Mucosa of descending colon (tissue), 3 donors: ENCODE results near the gene ARRDC5. TPM values are rescaled to one million over a fixed set of nuclear protein-coding genes. Genes with fewer than 3 reads are reported as not detected.
"Not testable (repeated sequence)": the region's sequence is repeated elsewhere in the genome, so short reads cannot be mapped to it uniquely, and the experiment has no call there.

ENCODE experiments used
- ATAC-seq: fragments of 200-7000 bp; cut with Tn5 transposase; one replicate; pipeline ENCODE4 v1.9.1; 2020; ENCODE audit warnings: mild to moderate bottlenecking, moderate library complexity
- DNase-seq, 3 donors: peaks; one replicate each; pipeline ENCODE4 v3.0.0-alpha.2; 2020
- H3K36me3 ChIP-seq: fragments of 200-600 bp; one replicate; pipeline ENCODE4 v1.8.0; 2021; ENCODE audit warnings: low read depth, mild to moderate bottlenecking
- H3K4me1 ChIP-seq: fragments of 200-600 bp; one replicate; pipeline ENCODE4 v1.8.0; 2021; ENCODE audit warnings: low read depth, mild to moderate bottlenecking
- H3K4me3 ChIP-seq: fragments of 200-600 bp; one replicate; pipeline ENCODE4 v1.8.0; 2021; ENCODE audit warnings: mild to moderate bottlenecking
- H3K9me3 ChIP-seq: fragments of 200-600 bp; one replicate; pipeline ENCODE4 v1.8.0; 2021; ENCODE audit warnings: mild to moderate bottlenecking
- CTCF ChIP-seq: fragments of 200-600 bp; IDR thresholded peaks from one replicate; pipeline ENCODE4 v1.8.0; 2022; ENCODE audit warnings: antibody characterized with exemption, mild to moderate bottlenecking
- intact Hi-C, 2 donors: fragments of 100-400 bp; cut with DNase I in 1 of 2; cut with micrococcal nuclease in 1 of 2; formaldehyde crosslinking; loops; one replicate each; pipeline versions ENCODE4 v1.11.0 to v1.11.1; 2022; cut with DNase I, micrococcal nuclease
- total RNA-seq, 3 donors: library from RNA; stranded (reverse); fragmentation: NEBNext Ultra II Directional in 2 of 3; extraction: Animal tissue kit (Norgen Biotek cat#: 25700) in 2 of 3; gene quantifications; one replicate each; pipeline versions ENCODE4 v1.2.1 to v1.2.4, GENCODE V29; 2021 to 2023
- donor health status: DM: no; HTN: no; CAD: no; lungs with moderate emphysema.
- donor health status: DM: no; HTN: no; CAD: no.
- donor health status: DM: no; HTN: yes; CAD: no.

Gene ARRDC5
- total RNA-seq, 3 donors from 2014 or later = 0.22 to 0.70 TPM; not detected in 1

- Histone ChIP-seq H3K9me3 (no peaks in the 10 kb centered on the region), H3K36me3 (no peaks in the 10 kb centered on the region), H3K4me3 (peak within 1 kb of the TSS; percentile 42), H3K4me1 (peaks cover 17% of the 10 kb centered on the region)
- TF ChIP-seq CTCF = no peak
- intact Hi-C loops = no loop called here
- DNase-seq = peak; percentile 7 to 61 (median 34)
- peak; percentile 32 for ATAC-seq
Observed at GRCh38 chr19:4909156-4909896, 6.6 kb upstream of the ARRDC5 start, which contains the start of gene UHRF1. TSS of gene UHRF1 (plus strand) at chr19:4909501. CDS start at chr19:4910886, 1,385 bp downstream.

- H3K36me3 ChIP-seq = no peaks in the 10 kb centered on the region
- H3K9me3 ChIP-seq = no peaks in the 10 kb centered on the region
- H3K4me3 ChIP-seq = no peak overlapping the region
- intact Hi-C loops = no loop called here
- no peak for TF ChIP-seq CTCF
- peak in 2 of 3 donors; percentile 3 to 36 for DNase-seq
- H3K4me1 ChIP-seq = peaks cover 17% of the 10 kb centered on the region
- ATAC-seq = no peak
Observed at GRCh38 chr19:4908781-4909155, 6.1 kb upstream of the ARRDC5 start.

GRCh38 chr19:4908360-4908759 lies 5.7 kb upstream of the ARRDC5 start:
- Histone ChIP-seq H3K4me1 (peaks cover 17% of the 10 kb centered on the region), H3K36me3 (no peaks in the 10 kb centered on the region), H3K4me3 (no peak overlapping the region), H3K9me3 (no peaks in the 10 kb centered on the region)
- ATAC-seq (no peak), DNase-seq (no peak)
- intact Hi-C loops = no loop called here
- no peak for TF ChIP-seq CTCF

GRCh38 chr19:4906963-4907362 lies 4.3 kb upstream of the ARRDC5 start:
- Histone ChIP-seq H3K4me3 (no peak overlapping the region), H3K4me1 (peaks cover 17% of the 10 kb centered on the region), H3K36me3 (no peaks in the 10 kb centered on the region), H3K9me3 (no peaks in the 10 kb centered on the region)
- no peak for DNase-seq
- no peak for TF ChIP-seq CTCF
- intact Hi-C loops = no loop called here
- ATAC-seq = no peak

- peak; percentile 78 for ATAC-seq
- DNase-seq = peak in 1 of 3 donors; percentile 9
- intact Hi-C loops = no loop called here
- Histone ChIP-seq H3K4me1 (peaks cover 6% of the 10 kb centered on the region), H3K36me3 (no peaks in the 10 kb centered on the region), H3K4me3 (no peak overlapping the region), H3K9me3 (no peaks in the 10 kb centered on the region)
- TF ChIP-seq CTCF = no peak
Observed at GRCh38 chr19:4904481-4904880, 1.8 kb upstream of the ARRDC5 start.

- H3K9me3 ChIP-seq, H3K4me3 ChIP-seq, H3K4me1 ChIP-seq, DNase-seq, H3K36me3 ChIP-seq, intact Hi-C loops, ATAC-seq: not testable (repeated sequence)
Observed at GRCh38 chr19:4900879-4901278, 1.8 kb downstream of the ARRDC5 start.
